ENCODE measurements around the gene MAP3K14. TPM values are rescaled to one million over a fixed set of nuclear protein-coding genes. Genes with fewer than 3 reads are reported as not detected.

The MAP3K14 gene
- total RNA-seq, 1 experiment from 2014 or later = 7.8 TPM

DNA sequence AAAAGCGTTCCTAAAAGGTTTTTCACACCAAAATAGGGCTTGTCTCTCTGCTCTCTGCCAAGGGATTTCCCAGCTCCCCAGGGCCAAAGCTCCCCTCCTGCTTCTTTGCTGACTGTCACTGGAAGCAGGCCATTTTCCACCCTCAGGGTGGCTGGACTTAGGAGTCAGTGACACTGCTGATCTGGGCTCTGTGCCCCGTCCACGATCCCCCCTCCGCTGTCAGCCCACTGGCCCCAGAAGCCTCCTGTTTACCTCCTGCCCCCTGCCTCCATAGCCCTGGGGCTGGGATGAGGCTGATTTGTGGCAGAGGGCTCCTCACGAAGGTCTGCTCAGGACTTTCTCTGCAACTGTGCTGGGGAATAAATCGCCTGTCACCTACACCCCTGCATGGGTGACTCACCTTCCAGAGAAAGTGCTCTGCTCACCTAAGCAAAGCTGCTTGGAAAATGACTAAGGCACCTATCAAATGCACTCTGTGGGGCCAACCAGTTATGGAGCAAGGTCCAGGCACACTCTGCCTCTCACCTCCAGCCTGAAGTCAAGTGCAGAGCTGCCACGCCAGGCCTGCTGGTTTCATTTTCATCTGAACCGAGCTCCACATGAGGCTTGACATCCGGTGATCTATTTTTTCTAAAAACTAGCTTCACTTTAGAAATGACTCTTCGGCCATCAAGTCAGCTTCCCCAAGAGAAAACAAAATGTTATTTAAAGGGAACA lies 4.9 kb downstream of the MAP3K14 start:
- Histone ChIP-seq H3K9me3 (ENCODE audit: control insufficient read depth, low read depth, low read length) (no peaks in the 10 kb centered on the region), H3K9ac (ENCODE audit: extremely low read depth, insufficient read length, low read length) (no peak overlapping the region), H3T11ph (ENCODE audit: low read length) (no peak overlapping the region), H2BK5ac (ENCODE audit: insufficient read length, low read length) (no peak overlapping the region), H3K4me1 (ENCODE audit: insufficient read depth, low read length) (peaks cover 3% of the 10 kb centered on the region; the same call in 1 of the 2 replicates), H3K79me2 (ENCODE audit: insufficient read depth, low read length) (peaks cover 9% of the 10 kb centered on the region; the same call in 1 of the 2 replicates), H3K14ac (ENCODE audit: insufficient read depth, low read length) (peak overlapping the region; percentile 16; the same call in 1 of the 2 replicates), H3K79me1 (ENCODE audit: insufficient read depth, low read depth, low read length, poor library complexity, severe bottlenecking) (no peaks in the 10 kb centered on the region), H4K20me1 (ENCODE audit: control insufficient read depth, insufficient read depth, insufficient read length) (no peaks in the 10 kb centered on the region), H2BK15ac (ENCODE audit: low read depth, low read length) (no peak overlapping the region), H3K27me3 (ENCODE audit: insufficient read depth, low read length) (no peaks in the 10 kb centered on the region; the same call in 1 of the 2 replicates), H2AFZ (ENCODE audit: low read length) (no peak overlapping the region), H2BK120ac (ENCODE audit: low read depth, low read length, poor library complexity, severe bottlenecking) (no peak overlapping the region), H4K5ac (ENCODE audit: insufficient read length, low read depth, low read length) (no peak overlapping the region), H4K91ac (ENCODE audit: insufficient read length, low read depth, low read length) (no peak overlapping the region), H3K27ac (ENCODE audit: insufficient read length, low read depth, low read length) (no peak overlapping the region), H4K8ac (replicated peaks; ENCODE audit: insufficient read length, low read depth, low read length) (no peak overlapping the region), H2BK12ac (ENCODE audit: insufficient read length, low read depth, low read length) (no peak overlapping the region), H2AK5ac (ENCODE audit: insufficient read length, low read length) (no peak overlapping the region), H3K4me2 (ENCODE audit: insufficient read depth, insufficient read length, low read length) (no peak overlapping the region), H3K56ac (ENCODE audit: insufficient read length, low read depth, low read length) (no peak overlapping the region), H2BK20ac (ENCODE audit: low read depth, low read length, poor library complexity, severe bottlenecking) (no peak overlapping the region), H3K23me2 (ENCODE audit: insufficient read length, low read depth, low read length, poor library complexity, severe bottlenecking) (peaks cover 5% of the 10 kb centered on the region), H3K4ac (ENCODE audit: low read depth, low read length) (no peak overlapping the region), H3K23ac (ENCODE audit: insufficient read length, low read depth, low read length) (no peak overlapping the region), H3K18ac (ENCODE audit: insufficient read length, low read depth, low read length) (no peak overlapping the region)
- Mint-ChIP-seq H3K36me3 (ENCODE audit: insufficient read depth in 1 of 3, low read depth in 3 of 3) (peaks cover 0 to 8% (median 3%) of the 10 kb centered on the region in 3 experiments; a peak in 4 of 7 replicates), H3K9me3 (no peaks in the 10 kb centered on the region), H3K27ac (no peak overlapping the region), H3K27me3 (ENCODE audit: low read depth) (peaks cover 3% of the 10 kb centered on the region; the same call in 1 of the 2 replicates), H3K4me1 (peaks cover 32 to 35% of the 10 kb centered on the region in 2 experiments), H3K4me3 (no peak overlapping the region)
- DNase-seq = no peak
- no CpG with 5 or more reads among the region's 10 CpGs for WGBS (ENCODE audit: extremely low coverage, insufficient read length, low lambda C conversion rate)
- TF ChIP-seq, protein P1, sequence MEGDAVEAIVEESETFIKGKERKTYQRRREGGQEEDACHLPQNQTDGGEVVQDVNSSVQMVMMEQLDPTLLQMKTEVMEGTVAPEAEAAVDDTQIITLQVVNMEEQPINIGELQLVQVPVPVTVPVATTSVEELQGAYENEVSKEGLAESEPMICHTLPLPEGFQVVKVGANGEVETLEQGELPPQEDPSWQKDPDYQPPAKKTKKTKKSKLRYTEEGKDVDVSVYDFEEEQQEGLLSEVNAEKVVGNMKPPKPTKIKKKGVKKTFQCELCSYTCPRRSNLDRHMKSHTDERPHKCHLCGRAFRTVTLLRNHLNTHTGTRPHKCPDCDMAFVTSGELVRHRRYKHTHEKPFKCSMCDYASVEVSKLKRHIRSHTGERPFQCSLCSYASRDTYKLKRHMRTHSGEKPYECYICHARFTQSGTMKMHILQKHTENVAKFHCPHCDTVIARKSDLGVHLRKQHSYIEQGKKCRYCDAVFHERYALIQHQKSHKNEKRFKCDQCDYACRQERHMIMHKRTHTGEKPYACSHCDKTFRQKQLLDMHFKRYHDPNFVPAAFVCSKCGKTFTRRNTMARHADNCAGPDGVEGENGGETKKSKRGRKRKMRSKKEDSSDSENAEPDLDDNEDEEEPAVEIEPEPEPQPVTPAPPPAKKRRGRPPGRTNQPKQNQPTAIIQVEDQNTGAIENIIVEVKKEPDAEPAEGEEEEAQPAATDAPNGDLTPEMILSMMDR (conservative IDR thresholded peaks at IDR 0.05) = no peak
